Type B pancreatic cell (in vitro differentiated cells): ENCODE data around the gene POR. TPM values are rescaled to one million over a fixed set of nuclear protein-coding genes. Genes with fewer than 3 reads are reported as not detected.

Experiments
- DNase-seq: peaks from one replicate; pipeline ENCODE4 v3.0.0; 2021; ENCODE audit warnings: mixed read lengths; ENCODE audit not compliant: unreplicated experiment; ENCODE audit errors: extremely low spot score
- H3K27ac Mint-ChIP-seq: 2 replicates; pipeline ENCODE4 v1.8.0; 2021; ENCODE audit warnings: mild to moderate bottlenecking, mixed read lengths
- H3K27me3 Mint-ChIP-seq: 2 replicates; pipeline ENCODE4 v1.8.0; 2021; ENCODE audit warnings: mixed read lengths
- H3K36me3 Mint-ChIP-seq: 2 replicates; pipeline ENCODE4 v1.8.0; 2021; ENCODE audit warnings: mixed read lengths
- H3K4me1 Mint-ChIP-seq: one replicate; pipeline ENCODE4 v1.8.0; 2021; ENCODE audit warnings: mixed read lengths; ENCODE audit not compliant: unreplicated experiment
- H3K4me3 Mint-ChIP-seq: 2 replicates; pipeline ENCODE4 v1.8.0; 2021; ENCODE audit warnings: mild to moderate bottlenecking, mixed read lengths
- H3K9me3 Mint-ChIP-seq: 2 replicates; pipeline ENCODE4 v1.8.0; 2021; ENCODE audit warnings: mixed read lengths
- total RNA-seq: library from RNA; stranded (reverse); gene quantifications from 2 replicates; pipeline ENCODE4 v1.2.1, GENCODE V29; 2021; ENCODE audit warnings: low replicate concordance
- TF ChIP-seq, protein P1 (sequence below): fragments of 200-600 bp; sonication (generic); conservative IDR thresholded peaks from 2 replicates; pipeline ENCODE4 v1.5.0; 2021; ENCODE audit warnings: antibody characterized with exemption, mild to moderate bottlenecking

Gene POR
- total RNA-seq, 1 donor from 2014 or later = 122 TPM

DNA sequence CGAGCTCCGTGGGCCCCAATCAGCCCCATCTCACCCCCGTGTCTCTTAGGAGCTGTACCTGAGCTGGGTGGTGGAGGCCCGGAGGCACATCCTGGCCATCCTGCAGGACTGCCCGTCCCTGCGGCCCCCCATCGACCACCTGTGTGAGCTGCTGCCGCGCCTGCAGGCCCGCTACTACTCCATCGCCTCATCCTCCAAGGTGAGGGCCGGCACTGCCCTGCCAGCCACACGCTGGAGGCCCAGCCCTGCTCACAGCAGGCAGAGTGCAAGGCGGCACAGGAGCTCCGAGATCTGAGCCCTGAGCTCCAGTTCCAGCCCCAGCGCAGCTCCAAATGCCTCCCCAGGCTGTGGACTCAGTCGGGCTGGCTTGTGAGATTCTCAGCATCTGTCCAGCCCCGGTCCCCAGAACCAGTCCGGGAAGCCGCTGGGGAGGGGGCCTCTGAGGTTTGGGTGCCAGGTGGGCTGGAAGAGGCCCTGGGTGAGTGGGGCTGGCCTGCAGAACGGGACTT lies 70.1 kb downstream of the POR start:
- Mint-ChIP-seq H3K4me3 (no peak overlapping the region), H3K27me3 (no peaks in the 10 kb centered on the region), H3K4me1 (peaks cover 7% of the 10 kb centered on the region), H3K27ac (no peak overlapping the region), H3K36me3 (peaks cover 4% of the 10 kb centered on the region), H3K9me3 (no peaks in the 10 kb centered on the region)
- DNase-seq = no peak
- TF ChIP-seq, protein P1, sequence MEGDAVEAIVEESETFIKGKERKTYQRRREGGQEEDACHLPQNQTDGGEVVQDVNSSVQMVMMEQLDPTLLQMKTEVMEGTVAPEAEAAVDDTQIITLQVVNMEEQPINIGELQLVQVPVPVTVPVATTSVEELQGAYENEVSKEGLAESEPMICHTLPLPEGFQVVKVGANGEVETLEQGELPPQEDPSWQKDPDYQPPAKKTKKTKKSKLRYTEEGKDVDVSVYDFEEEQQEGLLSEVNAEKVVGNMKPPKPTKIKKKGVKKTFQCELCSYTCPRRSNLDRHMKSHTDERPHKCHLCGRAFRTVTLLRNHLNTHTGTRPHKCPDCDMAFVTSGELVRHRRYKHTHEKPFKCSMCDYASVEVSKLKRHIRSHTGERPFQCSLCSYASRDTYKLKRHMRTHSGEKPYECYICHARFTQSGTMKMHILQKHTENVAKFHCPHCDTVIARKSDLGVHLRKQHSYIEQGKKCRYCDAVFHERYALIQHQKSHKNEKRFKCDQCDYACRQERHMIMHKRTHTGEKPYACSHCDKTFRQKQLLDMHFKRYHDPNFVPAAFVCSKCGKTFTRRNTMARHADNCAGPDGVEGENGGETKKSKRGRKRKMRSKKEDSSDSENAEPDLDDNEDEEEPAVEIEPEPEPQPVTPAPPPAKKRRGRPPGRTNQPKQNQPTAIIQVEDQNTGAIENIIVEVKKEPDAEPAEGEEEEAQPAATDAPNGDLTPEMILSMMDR = no peak

DNA sequence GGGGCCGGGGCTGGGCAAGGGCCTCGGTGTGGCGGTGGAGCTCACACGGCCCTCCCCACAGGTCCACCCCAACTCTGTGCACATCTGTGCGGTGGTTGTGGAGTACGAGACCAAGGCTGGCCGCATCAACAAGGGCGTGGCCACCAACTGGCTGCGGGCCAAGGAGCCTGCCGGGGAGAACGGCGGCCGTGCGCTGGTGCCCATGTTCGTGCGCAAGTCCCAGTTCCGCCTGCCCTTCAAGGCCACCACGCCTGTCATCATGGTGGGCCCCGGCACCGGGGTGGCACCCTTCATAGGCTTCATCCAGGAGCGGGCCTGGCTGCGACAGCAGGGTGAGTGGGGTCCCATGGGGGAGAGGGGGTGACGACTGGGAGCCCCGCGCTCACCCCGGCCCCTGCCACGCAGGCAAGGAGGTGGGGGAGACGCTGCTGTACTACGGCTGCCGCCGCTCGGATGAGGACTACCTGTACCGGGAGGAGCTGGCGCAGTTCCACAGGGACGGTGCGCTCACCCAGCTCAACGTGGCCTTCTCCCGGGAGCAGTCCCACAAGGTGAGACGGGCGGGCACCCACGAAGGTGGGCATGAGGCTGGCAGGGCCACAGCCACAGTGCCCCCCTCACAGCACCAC lies 70.7 kb downstream of the POR start:
- no peak overlapping the region for H3K27ac Mint-ChIP-seq
- H3K27me3 Mint-ChIP-seq = no peaks in the 10 kb centered on the region
- H3K36me3 Mint-ChIP-seq = peaks cover 4% of the 10 kb centered on the region
- H3K4me3 Mint-ChIP-seq = no peak overlapping the region
- H3K9me3 Mint-ChIP-seq = no peaks in the 10 kb centered on the region
- TF ChIP-seq, protein P1 = no peak
- no peak for DNase-seq
- peaks cover 11% of the 10 kb centered on the region for H3K4me1 Mint-ChIP-seq

DNA sequence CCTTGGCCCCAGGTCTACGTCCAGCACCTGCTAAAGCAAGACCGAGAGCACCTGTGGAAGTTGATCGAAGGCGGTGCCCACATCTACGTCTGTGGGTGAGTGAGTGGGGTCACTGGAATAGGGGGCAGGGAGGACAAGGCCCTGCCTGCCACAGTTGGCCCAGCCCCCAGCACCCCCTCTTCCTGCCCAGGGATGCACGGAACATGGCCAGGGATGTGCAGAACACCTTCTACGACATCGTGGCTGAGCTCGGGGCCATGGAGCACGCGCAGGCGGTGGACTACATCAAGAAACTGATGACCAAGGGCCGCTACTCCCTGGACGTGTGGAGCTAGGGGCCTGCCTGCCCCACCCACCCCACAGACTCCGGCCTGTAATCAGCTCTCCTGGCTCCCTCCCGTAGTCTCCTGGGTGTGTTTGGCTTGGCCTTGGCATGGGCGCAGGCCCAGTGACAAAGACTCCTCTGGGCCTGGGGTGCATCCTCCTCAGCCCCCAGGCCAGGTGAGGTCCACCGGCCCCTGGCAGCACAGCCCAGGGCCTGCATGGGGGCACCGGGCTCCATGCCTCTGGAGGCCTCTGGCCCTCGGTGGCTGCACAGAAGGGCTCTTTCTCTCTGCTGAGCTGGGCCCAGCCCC lies 71.3 kb downstream of the POR start:
- Mint-ChIP-seq H3K36me3 (peaks cover 4% of the 10 kb centered on the region), H3K9me3 (no peaks in the 10 kb centered on the region), H3K4me3 (no peak overlapping the region), H3K4me1 (peaks cover 17% of the 10 kb centered on the region), H3K27ac (no peak overlapping the region), H3K27me3 (no peaks in the 10 kb centered on the region)
- TF ChIP-seq, protein P1 = no peak
- no peak for DNase-seq

DNA sequence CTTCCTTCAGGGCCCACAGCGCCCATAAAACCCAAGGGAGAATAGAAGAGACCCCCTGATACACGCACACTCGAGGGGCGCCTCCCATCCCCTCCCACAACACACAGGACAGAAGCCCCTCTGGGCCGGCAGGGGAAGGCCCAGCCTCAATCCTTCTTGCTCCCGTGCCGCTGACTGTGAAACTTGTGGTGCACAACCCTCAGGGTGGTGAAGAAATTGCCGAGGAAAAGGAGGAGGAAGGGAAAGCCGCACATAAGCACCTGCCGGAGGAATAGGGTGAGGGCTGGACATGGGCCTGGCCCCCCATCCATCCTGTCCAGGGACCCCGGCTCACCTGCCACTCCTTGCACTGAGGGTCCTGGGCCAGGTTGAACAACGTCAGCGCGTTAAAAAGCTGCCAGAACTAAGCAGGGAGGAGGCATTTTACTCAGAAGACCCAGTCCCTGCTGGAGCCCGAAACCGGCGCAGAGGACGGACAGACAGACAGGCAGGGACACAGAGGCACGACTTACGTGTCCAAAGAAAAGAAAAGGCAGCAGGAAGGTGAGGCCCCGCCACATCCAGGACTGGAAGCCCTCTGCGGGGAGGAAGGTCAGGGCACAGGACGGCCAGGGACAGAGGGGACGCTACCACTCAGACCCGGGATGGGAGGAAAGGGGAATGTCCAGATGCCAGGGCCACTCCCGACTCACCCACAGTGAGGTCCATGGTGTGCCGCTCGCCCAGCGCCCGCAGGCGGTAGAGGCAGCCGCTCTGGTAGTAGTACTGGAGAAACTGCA lies 72.3 kb downstream of the POR start:
- Mint-ChIP-seq H3K27ac (no peak overlapping the region), H3K27me3 (no peaks in the 10 kb centered on the region), H3K36me3 (peaks cover 4% of the 10 kb centered on the region), H3K4me1 (peaks cover 17% of the 10 kb centered on the region), H3K9me3 (no peaks in the 10 kb centered on the region), H3K4me3 (no peak overlapping the region)
- TF ChIP-seq, protein P1 = no peak
- no peak for DNase-seq

DNA sequence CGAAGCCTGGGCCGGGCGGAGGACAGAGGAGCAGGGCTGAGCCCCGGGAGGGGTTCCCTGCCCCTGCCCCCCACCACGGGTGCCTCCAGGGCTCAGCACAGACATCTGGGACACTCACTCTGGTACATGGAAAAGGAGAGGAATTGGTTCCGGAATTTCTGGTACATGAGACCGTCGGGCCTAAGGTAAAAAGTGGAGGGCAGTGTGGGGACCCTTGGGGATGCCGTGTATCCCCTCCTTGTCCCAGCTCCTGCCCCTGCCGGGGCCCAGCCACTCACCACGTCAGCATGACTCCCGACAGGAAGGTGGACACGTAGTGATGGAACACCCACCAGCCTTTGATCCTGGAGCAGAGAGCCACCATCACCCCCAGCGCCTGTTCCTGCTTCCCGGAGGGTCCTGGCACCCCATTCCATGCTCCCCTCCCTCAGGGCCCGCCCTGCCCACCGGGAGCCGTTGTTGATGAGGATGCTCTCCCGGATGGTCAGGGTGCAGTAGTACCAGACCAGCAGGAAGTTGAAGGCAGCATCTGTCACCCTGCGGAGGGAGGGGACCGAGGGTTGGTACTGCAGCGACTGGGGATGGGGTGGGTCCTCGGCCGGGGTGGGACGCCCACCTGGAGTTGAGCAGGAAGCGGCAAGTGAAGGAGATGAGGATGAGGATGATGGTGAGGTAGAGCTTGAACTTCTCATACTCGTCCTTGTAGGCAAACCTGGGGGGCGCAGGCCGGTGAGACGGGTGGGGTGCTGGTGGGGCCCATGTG lies 73.0 kb downstream of the POR start:
- TF ChIP-seq, protein P1 = no peak
- Mint-ChIP-seq H3K36me3 (peaks cover 4% of the 10 kb centered on the region), H3K4me3 (no peak overlapping the region), H3K27ac (no peak overlapping the region), H3K4me1 (peaks cover 17% of the 10 kb centered on the region), H3K27me3 (no peaks in the 10 kb centered on the region), H3K9me3 (no peaks in the 10 kb centered on the region)
- DNase-seq = no peak
